SK-N-SH (cell line): Measurements from ENCODE around the gene OR10P1. TPM values are rescaled to one million over a fixed set of nuclear protein-coding genes. Genes with fewer than 3 reads are reported as not detected.
"Not testable (repeated sequence)": the region's sequence is repeated elsewhere in the genome, so short reads cannot be mapped to it uniquely, and the experiment has no call there.

Source experiments
- CTCF ChIA-PET: fragments of 300-600, 350-600 bp; formaldehyde crosslinking; extraction: SDS; loops from one replicate; lab custom pipeline; 2021; lab: Yijun Ruan, JAX
- POLR2A ChIA-PET: fragments of 350-600 bp; sonication (Branson Sonifier 250); formaldehyde crosslinking; extraction: SDS; loops from one replicate; lab custom pipeline; 2020; ENCODE audit warnings: antibody characterized with exemption, inconsistent platforms; lab: Yijun Ruan, JAX
- DNase-seq: peaks from one replicate; pipeline ENCODE4 v3.0.0; 2012
- H2AFZ ChIP-seq: fragments of 200-600 bp; sonication (generic); 2 replicates; pipeline ENCODE4 v1.8.1; 2016; ENCODE audit warnings: antibody characterized with exemption, mild to moderate bottlenecking, low read depth
- H3F3A ChIP-seq: fragments of 200-600 bp; sonication (generic); replicated peaks from 2 replicates; pipeline ENCODE3; 2016; ENCODE audit warnings: antibody characterized with exemption, mild to moderate bottlenecking; ENCODE audit not compliant: insufficient read depth
- H3K27ac ChIP-seq, 2 experiments: fragments of 200-500 bp in 1 of 2; fragments of 200-600 bp in 1 of 2; sonication (Bioruptor generic) in 1 of 2; sonication (generic), shearing (Covaris generic) in 1 of 2; 2 replicates each; pipeline versions ENCODE4 v1.5.1 to v1.6.1; 2014 to 2016; ENCODE audit warnings: low read depth in 2 of 2, inconsistent platforms in 1 of 2, low read length in 1 of 2, mild to moderate bottlenecking in 1 of 2, mixed read lengths in 1 of 2
- H3K27me3 ChIP-seq: fragments of 200-600 bp; sonication (generic), shearing (Covaris generic); 2 replicates; pipeline ENCODE4 v1.6.1; 2016; ENCODE audit warnings: mixed run types; ENCODE audit not compliant: insufficient read depth
- H3K36me3 ChIP-seq, 2 experiments: fragments of 200-500 bp in 1 of 2; fragments of 200-600 bp in 1 of 2; sonication (Bioruptor generic) in 1 of 2; sonication (generic) in 1 of 2; replicated peaks in 1 of 2; 2 replicates each; pipeline versions ENCODE3 to v1.5.1; 2014 to 2016; ENCODE audit warnings: low read length in 1 of 2, mild to moderate bottlenecking in 1 of 2; ENCODE audit not compliant: insufficient read depth in 2 of 2, control insufficient read depth in 1 of 2
- H3K4me1 ChIP-seq, 2 experiments: fragments of 200-500 bp in 1 of 2; fragments of 200-600 bp in 1 of 2; sonication (Bioruptor generic) in 1 of 2; sonication (generic), shearing (Covaris generic) in 1 of 2; 2 replicates each; pipeline versions ENCODE4 v1.5.1 to v1.6.1; 2014 to 2016; ENCODE audit warnings: low read depth in 1 of 2, low read length in 1 of 2, mixed run types in 1 of 2; ENCODE audit not compliant: insufficient read depth in 2 of 2, control insufficient read depth in 1 of 2
- H3K4me2 ChIP-seq: fragments of 200-600 bp; sonication (generic), shearing (Covaris generic); 2 replicates; pipeline ENCODE4 v1.6.1; 2017; ENCODE audit warnings: mixed run types
- H3K4me3 ChIP-seq, 2 experiments: fragments of 200-500 bp in 1 of 2; fragments of 200-600 bp in 1 of 2; sonication (Bioruptor generic) in 1 of 2; sonication (generic), shearing (Covaris generic) in 1 of 2; 2 replicates each; pipeline versions ENCODE4 v1.5.1 to v1.8.1; 2014 to 2016; ENCODE audit warnings: low read depth in 2 of 2, inconsistent platforms in 1 of 2, low read length in 1 of 2, mild to moderate bottlenecking in 1 of 2, mixed read lengths in 1 of 2, moderate library complexity in 1 of 2
- H3K79me2 ChIP-seq: fragments of 200-600 bp; sonication (generic); 2 replicates; pipeline ENCODE4 v1.8.1; 2017; ENCODE audit warnings: mild to moderate bottlenecking; ENCODE audit not compliant: insufficient read depth
- H3K9ac ChIP-seq: fragments of 200-600 bp; sonication (generic); 2 replicates; pipeline ENCODE4 v1.6.1; 2017; ENCODE audit warnings: mixed run types
- H3K9me2 ChIP-seq: fragments of 200-600 bp; sonication (generic); 2 replicates; pipeline ENCODE4 v1.6.1; 2017; ENCODE audit warnings: mixed run types
- H3K9me3 ChIP-seq: fragments of 200-600 bp; sonication (generic); 2 replicates; pipeline ENCODE4 v1.6.1; 2017; ENCODE audit warnings: mixed run types, mild to moderate bottlenecking, moderate library complexity
- H4K20me1 ChIP-seq: fragments of 200-600 bp; sonication (generic); 2 replicates; pipeline ENCODE4 v1.6.1; 2017; ENCODE audit warnings: mild to moderate bottlenecking, mixed run types; ENCODE audit not compliant: insufficient read depth
- CHD2 ChIP-seq: fragments of 150-350 bp; IDR thresholded peaks from 2 replicates; pipeline ENCODE4 v1.6.1; 2018; ENCODE audit warnings: low read length; ENCODE audit not compliant: partially characterized antibody
- ELF1 ChIP-seq: IDR thresholded peaks from 2 replicates; pipeline ENCODE4 v1.4.0; 2012
- FOSL2 ChIP-seq: IDR thresholded peaks from 2 replicates; pipeline ENCODE4 v1.4.0; 2012; ENCODE audit warnings: low read depth, mild to moderate bottlenecking, moderate library complexity, borderline replicate concordance
- FOXM1 ChIP-seq: IDR thresholded peaks from 2 replicates; pipeline ENCODE4 v1.4.0; 2012; ENCODE audit warnings: low read depth, mild to moderate bottlenecking
- MAX ChIP-seq: IDR thresholded peaks from 2 replicates; pipeline ENCODE4 v1.4.0; 2012; ENCODE audit warnings: low read depth
- MXI1 ChIP-seq: IDR thresholded peaks from 2 replicates; pipeline ENCODE4 v1.6.1; 2012; ENCODE audit warnings: mild to moderate bottlenecking, low read depth, low read length, improper control_type of control experiment
- PBX3 ChIP-seq: IDR thresholded peaks from 2 replicates; pipeline ENCODE4; 2012
- RFX5 ChIP-seq: IDR thresholded peaks from 2 replicates; pipeline ENCODE4 v1.6.1; 2012; ENCODE audit warnings: mild to moderate bottlenecking, improper control_type of control experiment, low read length
- SIN3A ChIP-seq: IDR thresholded peaks from 2 replicates; pipeline ENCODE4 v1.6.1; 2012; ENCODE audit warnings: low read depth, mild to moderate bottlenecking, low read length, moderate library complexity, borderline replicate concordance
- TCF12 ChIP-seq: IDR thresholded peaks from 2 replicates; pipeline ENCODE4 v1.4.0; 2012
- YY1 ChIP-seq: IDR thresholded peaks from 2 replicates; pipeline ENCODE4 v1.4.0; 2012; ENCODE audit warnings: low read depth, mild to moderate bottlenecking
- WGBS: methylation state at CpG from one replicate; pipeline ENCODE4 v1.1.6; 2017; ENCODE audit warnings: low lambda C conversion rate; 5-methylcytosine and 5-hydroxymethylcytosine counted together
- polyA plus RNA-seq, 3 experiments: library from polyadenylated mRNA; depleted of rRNA; stranded (reverse); fragments of >200 nt; gene quantifications; 2 replicates each; pipeline ENCODE4 v1.2.3, GENCODE V29; 2012

Gene OR10P1
- polyA plus RNA-seq, 1 of the 3 experiments (the other 2 are of a cell fraction) = not detected

GRCh38 chr12:55642669-55643068 lies 6.0 kb downstream of the OR10P1 start:
- no peaks in the 10 kb centered on the region for H3K36me3 ChIP-seq
- H3K4me2 ChIP-seq = no peak overlapping the region
- H4K20me1 ChIP-seq = no peaks in the 10 kb centered on the region
- ChIA-PET CTCF (interaction anchor here (0.6 to 6.2 kb wide), 2 partner anchors 14 to 897 kb away, joined by 3 to 91 read pairs; no protein-coding TSS in a partner anchor), POLR2A (no interaction called here)
- no peak overlapping the region for H3K27ac ChIP-seq
- no peaks in the 10 kb centered on the region for H3K9me3 ChIP-seq
- peaks cover 37% of the 10 kb centered on the region for H3K27me3 ChIP-seq
- no peak overlapping the region for H3K4me3 ChIP-seq
- H2AFZ ChIP-seq = no peak overlapping the region
- H3K4me1 ChIP-seq = peaks cover 0 to 3% of the 10 kb centered on the region in 2 experiments; a peak in 1 of 4 replicates
- H3K79me2 ChIP-seq = no peaks in the 10 kb centered on the region
- no peaks in the 10 kb centered on the region for H3K9me2 ChIP-seq
- no peak for DNase-seq
- H3K9ac ChIP-seq = no peak overlapping the region
- 32% methylated on average over 7 of the region's 7 CpGs for WGBS
- no peak for TF ChIP-seq MXI1
- TF ChIP-seq PBX3 = no peak
- TF ChIP-seq FOXM1 = no peak
- no peak for TF ChIP-seq MAX
- no peaks in the 10 kb centered on the region for H3F3A ChIP-seq

GRCh38 chr12:55644591-55644990 lies 7.9 kb downstream of the OR10P1 start:
- Histone ChIP-seq H3F3A (no peaks in the 10 kb centered on the region), H3K27ac (no peak overlapping the region), H3K79me2 (no peaks in the 10 kb centered on the region), H3K9me3 (no peaks in the 10 kb centered on the region), H2AFZ (no peak overlapping the region), H3K36me3 (no peaks in the 10 kb centered on the region), H4K20me1 (no peaks in the 10 kb centered on the region), H3K4me2 (no peak overlapping the region), H3K9me2 (no peaks in the 10 kb centered on the region), H3K4me3 (no peak overlapping the region), H3K4me1 (peaks cover 0 to 3% of the 10 kb centered on the region in 2 experiments; a peak in 1 of 4 replicates), H3K27me3 (peaks cover 18% of the 10 kb centered on the region), H3K9ac (no peak overlapping the region)
- WGBS = 5% methylated on average over 1 of the region's 1 CpG
- ChIA-PET POLR2A (no interaction called here), CTCF (interaction anchor here (1.2 to 6.2 kb wide), 6 partner anchors 12 to 93 kb away, joined by 3 to 91 read pairs (median 13); partner anchors contain the start of gene ITGA7)
- TF ChIP-seq SIN3A (no peak), ELF1 (no peak), CHD2 (no peak)
- DNase-seq = no peak

GRCh38 chr12:55647027-55647426 lies 10.3 kb downstream of the OR10P1 start:
- Histone ChIP-seq H3F3A (no peaks in the 10 kb centered on the region), H3K4me2 (no peak overlapping the region), H3K4me3 (no peak overlapping the region), H4K20me1 (no peaks in the 10 kb centered on the region), H3K27me3 (peaks cover 6% of the 10 kb centered on the region; the same call in 1 of the 2 replicates), H3K9me3 (no peaks in the 10 kb centered on the region), H2AFZ (no peak overlapping the region), H3K36me3 (no peaks in the 10 kb centered on the region), H3K9me2 (no peaks in the 10 kb centered on the region), H3K4me1 (no peaks in the 10 kb centered on the region; a peak in 1 of 4 replicates), H3K9ac (no peak overlapping the region), H3K27ac (no peak overlapping the region), H3K79me2 (no peaks in the 10 kb centered on the region)
- 89% methylated on average over 4 of the region's 5 CpGs for WGBS
- TF ChIP-seq YY1 (no peak), TCF12 (no peak), RFX5 (no peak), ELF1 (no peak), FOSL2 (no peak)
- CTCF ChIA-PET = interaction anchor here (0.6 to 6.2 kb wide), 14 partner anchors 10 to 98 kb away, joined by 3 to 91 read pairs (median 5); no protein-coding TSS in a partner anchor
- POLR2A ChIA-PET = interaction anchor here (0.9 kb wide), 1 partner anchor 9 kb away, joined by 5 read pairs; no protein-coding TSS in a partner anchor
- DNase-seq = no peak

- H3K4me2 ChIP-seq, H3K36me3 ChIP-seq, H3K79me2 ChIP-seq, H3K27me3 ChIP-seq, H2AFZ ChIP-seq, H3F3A ChIP-seq, H4K20me1 ChIP-seq, H3K4me3 ChIP-seq, DNase-seq, H3K9ac ChIP-seq, H3K9me3 ChIP-seq, H3K4me1 ChIP-seq, CTCF ChIA-PET, POLR2A ChIA-PET, H3K9me2 ChIP-seq, H3K27ac ChIP-seq: not testable (repeated sequence)
- 25% methylated on average over 4 of the region's 4 CpGs for WGBS
Observed at GRCh38 chr12:55650620-55651298, 14.1 kb downstream of the OR10P1 start.
